Measurements from ENCODE around the gene ITFG1.
"Not testable (repeated sequence)": the region's sequence is repeated elsewhere in the genome, so short reads cannot be mapped to it uniquely, and the experiment has no call there.

ITFG1 gene

DNA sequence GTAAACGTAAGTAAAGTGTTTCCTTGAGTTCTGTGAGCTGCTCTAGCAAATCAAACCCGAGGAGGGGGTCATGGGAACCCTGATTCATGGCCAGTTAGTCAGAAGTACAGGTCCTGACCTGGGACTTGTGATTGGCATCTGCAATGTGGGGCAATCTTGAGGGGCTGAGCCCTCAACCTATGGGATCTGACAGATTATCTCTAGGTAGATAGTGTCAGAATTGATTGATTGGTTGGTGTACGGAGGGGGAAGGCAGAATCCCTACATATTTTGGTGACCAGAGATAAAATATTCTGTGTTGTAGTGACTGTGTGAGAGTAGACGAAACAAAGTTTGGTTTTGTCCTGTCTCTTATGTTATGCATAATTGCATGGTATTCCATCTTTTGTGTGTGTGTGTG is 216.7 kb downstream of the ITFG1 start:
- DNase-seq (ENCODE audit: low read depth in 2 of 2) = no peak

DNA sequence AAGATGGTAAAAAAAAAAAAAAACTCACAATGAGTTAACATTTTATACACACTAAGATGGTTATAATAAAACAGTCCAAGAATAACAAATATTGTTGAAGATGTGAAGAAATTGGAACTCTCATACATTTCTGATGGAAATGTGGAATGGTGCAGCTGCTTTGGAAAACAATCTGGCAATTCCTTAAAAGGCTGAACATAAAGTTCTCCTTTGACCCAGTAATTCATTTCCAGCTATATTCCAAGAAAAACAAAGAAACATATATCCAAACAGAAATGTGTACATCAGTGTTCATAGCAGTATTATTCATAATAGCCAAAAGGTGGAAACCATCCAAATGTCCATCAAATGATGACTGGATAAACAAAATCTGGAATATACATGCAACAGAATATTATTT is 219.8 kb downstream of the ITFG1 start:
- no peak for DNase-seq (ENCODE audit: low read depth in 2 of 2)

DNA sequence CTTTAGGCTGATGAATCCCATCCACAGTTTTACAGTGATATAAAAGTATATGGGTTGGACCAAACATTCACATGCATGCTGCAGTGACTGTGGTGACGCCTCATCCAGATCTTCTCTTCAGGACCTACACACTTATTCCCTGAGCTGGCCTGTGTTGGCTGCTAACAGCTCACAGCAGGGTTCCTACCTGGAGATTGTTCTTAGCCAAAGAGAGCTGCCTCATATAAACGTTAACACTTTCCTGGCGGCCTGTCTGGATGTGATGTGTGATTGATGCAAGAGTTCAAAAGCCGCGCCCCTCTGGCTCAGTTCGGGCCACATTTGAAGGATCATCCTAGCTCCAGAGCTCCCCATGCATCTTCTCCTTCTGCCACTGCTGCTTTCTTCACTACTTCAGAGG is 224.1 kb downstream of the ITFG1 start:
- DNase-seq (ENCODE audit: low read depth in 2 of 2) = no peak

DNA sequence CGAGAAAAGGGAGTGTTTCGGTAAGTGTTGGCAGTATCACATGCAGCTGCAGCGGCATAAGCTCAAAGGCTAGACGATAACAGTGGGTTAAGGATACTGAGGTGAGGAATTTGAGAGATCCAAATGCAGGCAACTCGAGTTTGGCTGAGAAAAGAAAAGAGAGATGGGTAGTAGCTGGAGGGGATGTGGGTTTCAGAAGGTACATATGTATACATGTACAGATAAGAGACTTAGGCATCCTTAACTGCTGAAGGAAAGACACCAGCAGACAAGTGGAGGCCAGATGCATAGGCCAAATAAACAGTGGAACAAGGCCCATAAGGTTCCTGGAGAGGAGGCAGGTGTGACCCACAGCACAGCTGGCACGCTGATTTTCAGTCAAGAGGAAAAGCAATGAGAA is 230.6 kb downstream of the ITFG1 start:
- DNase-seq (ENCODE audit: low read depth in 2 of 2) = no peak

DNA sequence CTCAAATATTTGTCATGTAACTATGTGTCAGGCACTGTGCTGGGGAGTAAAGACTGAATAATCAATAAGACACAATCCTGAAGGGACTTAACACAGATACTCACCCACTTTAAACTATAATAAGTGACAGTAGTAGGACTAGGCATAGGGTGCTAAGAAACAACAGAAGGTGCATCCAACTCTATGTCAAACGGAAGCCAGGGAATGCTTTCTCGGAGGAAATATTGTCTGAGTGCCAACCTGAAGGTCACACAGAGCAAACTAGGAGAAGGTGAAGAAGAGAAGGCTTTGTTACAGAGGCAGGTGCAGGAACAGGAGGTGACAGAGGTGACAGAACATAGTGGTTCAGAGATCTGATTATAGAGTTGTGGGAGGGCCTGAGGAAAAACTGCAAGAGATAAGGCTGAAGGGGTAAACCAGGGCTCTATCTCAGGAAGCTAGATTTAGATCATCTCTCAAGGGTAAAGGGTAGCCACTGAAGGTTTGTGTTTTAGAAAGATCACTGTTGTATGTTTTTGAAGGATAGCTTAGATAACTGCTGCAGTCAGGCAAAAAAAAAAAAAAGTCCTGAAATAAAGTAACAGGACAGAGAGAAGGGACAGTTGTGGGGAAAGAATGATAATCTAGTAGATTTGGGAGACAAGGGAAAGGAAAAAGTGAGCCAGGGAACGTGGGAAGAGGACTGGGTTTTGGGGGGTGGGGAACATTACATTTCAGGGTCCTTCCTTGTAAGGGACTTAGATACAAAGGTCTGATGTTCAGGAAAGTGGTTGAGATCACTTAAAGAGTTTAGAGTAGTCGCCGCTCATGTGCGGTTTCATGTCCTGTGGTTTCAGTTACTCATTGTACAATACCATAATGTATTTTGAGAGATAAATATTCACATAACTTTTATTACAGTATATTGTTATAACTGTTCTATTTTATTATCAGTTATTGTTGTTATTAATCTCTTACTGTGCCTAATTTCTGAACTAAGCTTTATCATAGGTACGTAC is 231.5 kb downstream of the ITFG1 start:
- DNase-seq (ENCODE audit: low read depth in 2 of 2) = no peak

DNA sequence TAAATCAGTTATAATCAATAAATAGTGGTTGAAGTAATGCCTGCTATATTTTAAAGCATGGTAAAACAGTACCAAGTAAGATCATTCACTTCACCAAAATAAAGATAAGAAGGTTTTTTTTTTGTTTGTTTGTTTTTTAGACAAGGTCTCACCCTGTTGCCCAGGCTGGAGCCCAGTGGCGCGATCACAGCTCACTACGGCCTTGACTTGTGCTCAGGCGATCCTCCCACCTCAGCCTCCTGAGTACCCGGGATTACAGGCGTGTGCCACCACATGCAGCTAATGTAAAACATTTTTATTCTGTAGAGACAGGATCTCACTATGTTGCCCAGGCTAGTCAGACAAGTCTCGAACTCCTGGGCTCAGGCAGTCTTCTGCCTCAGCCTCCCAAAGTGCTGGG is 232.6 kb downstream of the ITFG1 start:
- no peak for DNase-seq (ENCODE audit: low read depth in 2 of 2)

DNA sequence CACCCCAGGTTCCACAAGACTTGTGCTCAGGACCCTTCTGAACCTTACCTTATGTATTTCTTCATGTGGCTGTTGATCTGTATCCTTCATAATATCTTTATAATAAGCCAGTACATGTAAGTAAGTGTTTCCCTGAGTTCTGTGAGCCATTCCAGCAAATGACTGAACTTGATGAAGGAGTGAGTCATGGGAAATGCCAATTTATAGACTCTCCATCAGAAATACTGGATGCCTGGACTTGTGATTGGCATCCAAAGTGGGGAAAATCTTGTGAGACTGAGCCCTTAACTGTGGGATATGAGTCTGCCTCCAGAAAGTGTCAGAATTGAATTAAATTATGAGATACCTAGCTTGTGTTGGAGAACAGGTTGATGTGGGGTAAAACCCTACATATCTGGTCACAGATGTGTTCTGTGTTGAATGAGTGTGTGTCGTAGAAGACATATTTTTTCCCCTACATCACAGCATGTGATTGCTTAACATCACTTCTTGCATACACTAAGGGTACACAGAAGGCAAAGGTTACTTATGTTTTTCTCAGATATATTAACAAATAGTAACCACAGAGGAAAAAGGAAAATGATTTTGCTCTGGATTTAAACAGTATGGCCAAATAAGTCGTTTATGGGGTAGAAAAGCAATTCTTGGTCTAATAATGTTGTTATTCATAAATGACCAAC is 247.0 kb downstream of the ITFG1 start:
- no peak for DNase-seq (ENCODE audit: low read depth in 2 of 2)

DNA sequence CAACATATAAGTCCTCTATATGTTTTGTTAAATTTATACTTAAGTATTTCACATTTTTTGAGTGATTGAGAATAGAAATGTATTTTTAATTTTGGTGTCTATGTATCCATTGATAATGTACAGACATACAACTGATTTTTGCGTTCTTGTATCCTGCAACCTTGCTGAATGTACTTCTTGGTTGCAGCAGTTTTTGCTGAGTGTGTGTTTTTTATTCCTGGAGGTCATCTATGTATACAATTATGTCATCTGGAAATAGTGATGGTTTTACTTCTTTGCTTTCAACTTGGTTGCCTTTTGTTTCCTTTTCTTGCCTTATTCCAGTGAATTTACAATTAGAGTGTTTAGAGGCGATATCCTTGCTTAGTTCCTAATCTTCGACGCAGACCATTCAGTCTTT is 249.6 kb downstream of the ITFG1 start:
- DNase-seq (ENCODE audit: low read depth in 2 of 2) = no peak

DNA sequence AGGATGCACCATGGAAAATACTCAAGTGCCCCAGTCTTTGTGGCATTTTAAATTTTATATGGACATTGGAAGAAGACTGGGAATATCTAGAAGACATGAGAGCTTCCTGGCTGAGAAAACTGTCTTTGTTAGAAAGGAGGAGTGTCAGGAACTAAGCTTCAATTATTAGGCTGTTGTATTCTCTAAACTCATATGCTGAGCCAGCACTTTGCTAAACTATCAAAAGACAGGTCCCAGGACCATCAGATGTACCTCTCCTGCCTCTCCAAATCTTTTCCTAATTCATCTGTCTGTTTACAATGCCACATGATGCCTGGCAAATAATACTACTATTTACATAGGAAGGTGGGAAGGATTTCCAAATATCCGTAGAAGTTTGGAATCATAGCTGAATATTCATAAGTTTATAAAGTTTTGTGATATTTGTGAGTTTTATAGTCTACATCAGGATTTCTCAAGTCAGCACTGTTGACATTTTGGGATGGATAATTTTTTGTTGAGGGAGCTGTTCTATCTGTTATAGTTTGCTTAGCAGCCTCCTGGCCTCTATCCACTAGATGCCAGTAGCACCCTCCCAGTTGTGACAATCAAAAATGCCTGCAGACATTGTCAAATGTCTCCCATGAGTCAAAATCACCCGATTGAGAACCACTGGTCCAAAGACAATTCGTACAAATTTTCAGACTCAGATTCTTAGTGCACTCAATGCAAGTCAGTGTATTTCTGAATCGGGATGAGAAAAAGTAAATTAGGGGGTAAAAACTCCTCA is 255.9 kb downstream of the ITFG1 start:
- no peak for DNase-seq (ENCODE audit: low read depth in 2 of 2)

DNA sequence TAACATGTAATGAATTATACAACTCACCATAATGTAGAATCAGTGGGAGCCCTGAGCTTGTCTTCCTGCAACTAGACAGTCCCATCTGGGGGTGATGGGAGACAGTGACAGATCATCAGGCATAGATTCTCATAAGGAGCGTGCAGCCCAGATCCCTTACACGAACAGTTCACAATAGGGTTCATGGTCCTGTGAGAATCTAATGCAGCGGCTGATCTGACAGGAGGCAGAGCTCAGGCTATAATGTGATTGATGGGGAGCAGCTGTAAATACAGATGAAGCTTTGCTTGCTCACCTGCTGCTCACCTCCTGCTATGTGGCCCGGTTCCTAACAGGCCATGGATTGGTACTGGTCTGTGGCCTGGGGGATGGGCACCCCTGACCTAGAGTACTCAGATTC is 257.4 kb downstream of the ITFG1 start:
- not testable (repeated sequence) for DNase-seq (ENCODE audit: low read depth in 2 of 2)

DNA sequence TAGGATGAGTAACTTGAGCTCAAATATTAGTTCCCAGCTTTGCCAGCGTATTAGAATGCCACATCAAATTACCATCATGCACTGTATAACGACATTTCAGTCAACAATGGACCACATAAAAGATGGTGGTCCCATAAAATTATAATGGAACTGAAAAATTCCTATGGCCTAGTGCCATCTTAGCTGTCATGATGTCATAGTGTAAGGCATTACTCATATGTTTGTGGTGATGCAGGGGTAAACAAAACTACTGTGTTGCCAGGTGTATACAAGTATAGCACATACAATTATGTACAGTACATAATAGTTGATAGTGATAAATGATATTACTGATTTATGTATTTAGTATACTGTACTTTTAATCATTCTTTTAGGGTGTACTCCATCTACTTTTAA is 262.7 kb downstream of the ITFG1 start:
- DNase-seq (ENCODE audit: low read depth in 2 of 2) = no peak

DNA sequence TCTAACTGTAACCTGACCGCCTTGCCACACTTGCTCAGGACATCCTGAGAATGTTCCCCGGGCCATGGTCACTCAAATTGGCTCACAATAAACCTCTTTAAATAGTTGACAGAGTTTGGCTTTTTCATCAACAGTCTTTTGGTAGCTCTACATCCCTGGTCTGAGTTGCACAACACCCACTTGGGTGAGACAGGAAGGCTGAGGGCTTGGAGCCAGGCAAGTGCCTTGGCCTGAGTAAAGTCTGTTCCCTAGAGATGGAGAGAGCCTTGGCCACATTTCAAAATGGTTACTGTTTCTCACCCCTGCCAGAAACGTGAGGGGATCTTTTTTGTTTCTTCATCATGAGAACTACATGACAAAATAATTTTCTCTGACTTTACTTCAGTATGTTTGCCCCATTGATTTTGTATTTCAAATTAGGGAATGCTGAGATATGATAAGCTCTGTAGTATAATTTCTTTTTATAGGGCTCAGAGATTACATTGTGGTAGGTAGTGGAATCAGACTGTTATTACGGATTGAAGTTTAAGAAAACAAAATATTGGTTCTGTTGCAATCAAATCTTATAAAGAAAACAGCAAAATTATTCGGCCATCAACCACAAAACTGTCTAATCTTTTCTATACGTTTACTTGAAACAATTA is 263.2 kb downstream of the ITFG1 start:
- DNase-seq (ENCODE audit: low read depth in 2 of 2) = no peak

DNA sequence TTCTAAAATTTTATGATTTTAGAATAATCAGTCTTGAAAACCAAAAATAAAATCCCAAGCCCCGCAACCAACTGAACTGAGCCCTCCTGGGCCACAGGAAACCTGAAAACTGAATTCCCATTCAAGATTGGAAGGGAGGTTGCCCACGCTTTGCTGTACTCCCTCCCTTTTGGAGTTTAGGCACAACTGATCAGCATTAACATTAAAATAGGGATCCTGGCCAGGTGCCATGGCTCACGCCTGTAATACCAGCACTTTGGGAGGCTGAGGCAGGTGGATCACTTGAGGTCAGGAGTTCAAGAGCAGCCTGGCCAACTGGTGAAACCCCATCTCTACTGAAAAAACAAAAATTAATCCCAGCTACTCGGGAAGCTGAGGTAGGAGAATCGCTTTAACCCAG is 264.4 kb downstream of the ITFG1 start:
- DNase-seq (ENCODE audit: low read depth in 2 of 2) = no peak

DNA sequence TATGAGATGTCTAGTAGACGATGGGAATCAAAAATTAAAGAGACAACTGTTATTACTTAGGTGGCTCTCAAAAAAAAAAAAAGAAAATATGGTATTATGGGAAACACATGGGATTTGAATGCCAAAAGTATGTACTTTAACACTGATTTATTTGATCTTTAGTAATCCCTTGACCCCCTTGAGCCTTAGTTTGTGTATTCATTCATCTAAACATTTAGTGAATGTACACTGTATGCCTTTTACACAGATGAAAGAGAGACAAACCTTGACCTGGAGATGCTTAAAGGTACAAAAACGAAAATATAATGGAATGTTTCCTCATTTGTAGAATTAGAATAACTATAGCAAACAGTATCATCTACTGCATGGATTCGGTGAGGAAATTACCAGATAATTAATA is 278.5 kb downstream of the ITFG1 start:
- DNase-seq (ENCODE audit: low read depth in 2 of 2) = no peak

DNA sequence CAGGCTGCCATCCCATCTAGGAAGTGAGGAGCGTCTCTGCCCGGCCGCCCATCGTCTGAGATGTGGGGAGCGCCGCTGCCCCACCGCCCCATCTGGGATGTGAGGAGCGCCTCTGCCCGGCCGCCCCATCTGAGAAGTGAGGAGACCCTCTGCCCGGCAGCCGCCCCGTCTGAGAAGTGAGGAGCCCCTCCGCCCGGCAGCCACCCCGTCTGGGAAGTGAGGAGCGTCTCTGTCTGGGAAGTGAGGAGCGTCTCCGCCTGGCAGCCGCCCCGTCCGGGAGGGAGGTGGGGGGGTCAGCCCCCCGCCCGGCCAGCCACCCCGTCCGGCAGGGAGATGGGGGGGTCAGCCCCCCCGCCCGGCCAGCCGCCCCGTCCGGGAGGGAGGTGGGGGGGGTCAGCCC is 279.8 kb downstream of the ITFG1 start:
- DNase-seq (ENCODE audit: low read depth in 2 of 2) = not testable (repeated sequence)

DNA sequence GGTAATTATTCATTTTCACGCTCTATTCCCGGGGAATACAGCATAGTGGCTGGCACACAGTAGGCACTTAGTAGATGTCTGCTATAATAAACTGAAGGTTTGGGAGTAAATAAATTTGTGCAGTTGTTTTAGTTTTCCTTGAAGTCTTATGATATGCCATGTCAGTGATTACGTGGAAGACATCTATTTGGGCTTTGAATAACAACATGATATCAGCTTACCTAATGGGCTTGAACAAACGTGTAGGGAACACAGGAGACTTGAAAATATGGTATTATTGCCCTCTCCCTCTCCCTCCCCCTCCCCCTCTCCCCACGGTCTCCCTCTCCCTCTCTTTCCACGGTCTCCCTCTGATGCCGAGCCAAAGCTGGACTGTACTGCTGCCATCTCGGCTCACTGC is 280.8 kb downstream of the ITFG1 start:
- no peak for DNase-seq (ENCODE audit: low read depth in 2 of 2)

DNA sequence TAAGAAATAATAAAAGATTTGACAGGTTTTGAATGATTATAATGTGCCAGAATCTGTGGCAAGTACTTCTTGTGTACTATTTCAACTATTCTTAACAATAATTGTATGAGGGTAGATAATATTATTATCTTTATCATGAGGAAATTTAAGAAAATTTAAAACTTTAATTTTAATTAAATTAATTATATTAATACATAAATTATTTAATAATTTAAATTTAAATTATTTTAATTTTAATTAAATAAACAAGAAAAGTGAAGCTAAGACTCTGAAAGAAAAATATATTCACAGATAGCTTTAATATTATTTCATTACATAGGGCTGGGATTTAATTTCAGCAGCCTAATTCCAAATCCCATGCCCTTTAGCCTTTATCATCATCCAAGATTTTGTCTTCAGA is 285.7 kb downstream of the ITFG1 start:
- no peak for DNase-seq (ENCODE audit: low read depth in 2 of 2)

DNA sequence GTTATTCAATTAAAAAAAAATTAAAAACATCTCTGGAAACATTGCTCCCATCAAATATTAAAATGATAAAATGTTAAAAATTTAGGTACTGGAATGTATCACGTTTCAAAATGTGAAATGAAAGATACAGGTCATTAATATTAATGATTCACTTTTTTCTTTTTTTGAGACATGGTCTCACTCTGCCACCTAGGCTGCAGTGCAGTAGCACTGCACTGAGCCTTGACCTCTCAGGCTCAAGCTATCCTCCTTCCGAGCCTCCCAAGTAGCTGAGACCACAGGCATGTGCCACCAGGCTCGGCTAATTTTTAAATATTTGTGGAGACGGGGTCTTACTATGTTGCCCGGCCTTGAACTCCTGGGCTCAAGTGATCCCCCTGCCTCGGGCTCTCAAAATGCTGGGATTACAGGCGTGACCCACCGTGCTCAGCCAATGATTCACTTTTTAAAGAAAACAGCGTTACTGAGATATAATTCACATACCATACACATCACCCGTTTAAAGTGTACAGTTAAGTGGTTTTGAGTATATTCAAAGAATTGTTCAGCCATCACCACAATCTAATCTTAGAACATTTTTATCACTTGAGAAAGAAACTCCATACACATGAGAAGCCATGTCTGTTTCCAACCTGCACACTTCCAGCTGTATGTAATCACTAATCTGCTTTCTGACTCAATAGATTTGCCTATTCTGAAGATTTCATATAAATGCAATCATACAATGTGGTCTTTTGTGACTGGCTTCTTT is 298.0 kb downstream of the ITFG1 start:
- no peak for DNase-seq (ENCODE audit: low read depth in 2 of 2)

DNA sequence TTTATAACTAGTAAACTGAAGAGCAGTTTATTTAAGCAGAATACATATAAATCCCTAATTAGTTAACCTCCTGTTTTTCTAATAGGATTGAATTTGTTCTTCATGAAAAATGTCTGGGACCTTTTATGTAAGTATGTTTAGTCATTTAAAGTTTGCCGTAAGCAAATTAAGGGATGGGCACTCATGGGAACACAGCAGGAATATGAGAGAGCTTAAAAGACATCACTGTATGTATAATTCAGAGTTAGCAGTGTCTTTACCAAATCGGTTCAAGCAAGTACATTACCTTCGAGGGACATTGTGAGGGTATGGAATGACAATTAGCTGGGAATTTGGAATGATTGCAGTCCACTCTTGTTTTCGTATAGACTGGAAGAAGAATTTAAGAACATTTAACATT is 299.4 kb downstream of the ITFG1 start:
- DNase-seq (ENCODE audit: low read depth in 2 of 2) = no peak

DNA sequence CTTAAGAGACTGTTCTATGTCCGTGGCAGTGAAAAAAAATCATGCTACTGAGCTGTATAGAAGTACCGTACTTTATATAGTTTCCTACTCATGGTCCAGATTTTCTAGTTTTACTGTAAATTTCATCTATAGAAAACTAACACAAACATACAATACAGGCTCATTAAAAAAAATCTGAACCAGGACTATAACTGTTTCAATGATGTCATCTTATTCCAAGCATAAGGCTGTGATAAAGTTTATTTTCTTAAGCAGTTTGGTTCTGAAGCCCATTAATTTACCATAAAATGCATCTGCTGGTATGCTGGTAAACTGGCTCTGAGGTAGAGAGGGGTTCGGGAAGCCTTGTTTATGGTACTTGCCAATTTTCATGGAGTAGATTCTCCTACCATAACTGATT is 300.4 kb downstream of the ITFG1 start:
- DNase-seq (ENCODE audit: low read depth in 2 of 2) = no peak

DNA sequence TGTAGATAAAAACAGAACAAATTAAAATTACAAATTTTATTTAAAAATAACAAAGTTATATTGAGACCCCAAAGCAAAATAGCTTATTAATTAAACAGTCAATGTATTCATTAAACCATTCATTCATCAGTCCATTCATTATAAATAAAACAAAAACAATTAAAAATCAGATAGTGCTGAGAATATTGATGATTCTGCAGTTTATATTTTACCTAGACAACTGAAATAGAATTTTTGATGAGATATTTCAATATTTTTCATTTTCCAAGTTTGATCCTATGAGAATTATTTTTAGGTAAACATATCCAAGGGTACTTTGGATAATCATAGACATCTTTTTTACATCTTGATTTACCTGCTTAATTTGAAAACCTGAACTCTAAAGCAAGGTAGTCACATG is 301.9 kb downstream of the ITFG1 start:
- no peak for DNase-seq (ENCODE audit: low read depth in 2 of 2)
